ENCODE data around the gene CIAO3. TPM values are rescaled to one million over a fixed set of nuclear protein-coding genes. Genes with fewer than 3 reads are reported as not detected.

The CIAO3 gene
- total and polyA plus RNA-seq, 2 donors (not counting 1 experiment from before 2014, with no cell fraction given): 59.4 to 68.4 TPM

GRCh38 chr16:689175-689897 is 51.5 kb downstream of the CIAO3 start:
- intact Hi-C loops (cut with micrococcal nuclease): no loop called here
- Histone ChIP-seq H3K4me3 (ENCODE audit: control extremely low read depth in 1 of 5, extremely low read depth in 1 of 5, insufficient read depth in 1 of 5, low read depth in 2 of 5, low read length in 4 of 5) (peak overlapping the region; percentile 53 to 80 (median 75)), H3K36me3 (replicated peaks in 1 of 2; ENCODE audit: control extremely low read depth in 1 of 2, control insufficient read depth in 1 of 2, extremely low read depth in 1 of 2, insufficient read depth in 2 of 2, low read length in 1 of 2) (peaks cover 0 to 11% of the 10 kb centered on the region in 2 experiments), H3K4me2 (replicated peaks; ENCODE audit: low read depth, low read length, poor library complexity, severe bottlenecking) (peak overlapping the region; percentile 99), H3K27ac (ENCODE audit: low read length in 2 of 2) (peak overlapping the region; percentile 63 to 91), H3K79me2 (ENCODE audit: control insufficient read depth, insufficient read depth, low read length) (peaks cover 22% of the 10 kb centered on the region), H3K9me3 (ENCODE audit: control extremely low read depth in 1 of 3, control insufficient read depth in 2 of 3, insufficient read depth in 1 of 3, low read length in 2 of 3) (peaks cover 0 to 20% (median 0%) of the 10 kb centered on the region in 3 donors), H2AFZ (ENCODE audit: insufficient read depth, low read depth, low read length, poor library complexity, severe bottlenecking) (peak overlapping the region; percentile 88), H3K27me3 (replicated peaks in 1 of 4; ENCODE audit: control extremely low read depth in 1 of 4, control insufficient read depth in 3 of 4, insufficient read depth in 4 of 4, low read length in 3 of 4) (peaks cover 0 to 17% (median 4%) of the 10 kb centered on the region in 4 experiments), H3K9ac (ENCODE audit: low read length) (peak overlapping the region; percentile 96), H4K20me1 (ENCODE audit: control insufficient read depth, insufficient read depth, low read length, poor library complexity, severe bottlenecking) (peaks cover 4% of the 10 kb centered on the region), H3K4me1 (ENCODE audit: control insufficient read depth in 2 of 2, insufficient read depth in 2 of 2, low read length in 2 of 2) (peaks cover 26 to 31% of the 10 kb centered on the region in 2 donors)
- TF ChIP-seq CTCF (IDR thresholded peaks at IDR 0.05) (no peak), EZH2 (IDR thresholded peaks at IDR 0.05; ENCODE audit: borderline replicate concordance, insufficient read depth, low read depth, low read length, poor library complexity, severe bottlenecking) (no peak)
- WGBS (ENCODE audit: insufficient coverage): 87% methylated on average over 26 of the region's 26 CpGs
- no peak for DNase-seq
- Mint-ChIP-seq H3K27ac (peak overlapping the region; percentile 92), H3K9me3 (ENCODE audit: insufficient read depth) (no peaks in the 10 kb centered on the region), H3K4me3 (peak overlapping the region; percentile 93), H3K27me3 (peaks cover 5% of the 10 kb centered on the region), H3K4me1 (peaks cover 24% of the 10 kb centered on the region)
- ATAC-seq (ENCODE audit: low read depth): no peak
- CTCF ChIA-PET: interaction anchor here (0.8 to 1.6 kb wide), 3 partner anchors 9 to 1315 kb away, joined by 3 to 7 read pairs (median 3); partner anchors contain the start of gene STUB1
- POLR2A ChIA-PET: interaction anchor here (1.1 to 1.3 kb wide), 3 partner anchors 9 to 32 kb away, joined by 3 to 6 read pairs (median 4); partner anchors contain the start of genes ANTKMT and STUB1

DNA sequence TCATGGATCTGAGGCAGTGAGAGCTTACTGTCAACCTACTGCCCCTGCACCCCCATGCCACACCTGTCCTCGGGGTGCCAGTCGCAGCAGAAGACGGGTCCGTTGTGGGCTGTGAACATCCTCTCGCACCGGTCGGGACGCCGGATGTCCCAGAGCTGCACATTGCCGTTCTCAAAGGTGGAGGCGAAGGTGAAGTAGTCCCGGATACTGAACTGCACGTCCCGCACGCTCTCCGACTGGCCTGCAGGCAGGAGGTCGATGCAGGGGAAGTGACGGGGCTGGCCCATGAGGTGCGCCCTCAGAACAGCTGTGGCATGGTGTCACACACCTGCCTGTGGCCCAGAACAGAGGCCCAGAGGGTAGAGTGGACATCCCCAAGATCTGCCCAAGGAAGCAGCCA is 53.3 kb downstream of the CIAO3 start:
- WGBS (ENCODE audit: insufficient coverage): 93% methylated on average over 19 of the region's 19 CpGs
- peaks cover 0 to 18% of the 10 kb centered on the region in 2 experiments for H3K36me3 ChIP-seq (replicated peaks in 1 of 2; ENCODE audit: control extremely low read depth in 1 of 2, control insufficient read depth in 1 of 2, extremely low read depth in 1 of 2, insufficient read depth in 2 of 2, low read length in 1 of 2)
- H3K9me3 Mint-ChIP-seq (ENCODE audit: insufficient read depth): no peaks in the 10 kb centered on the region
- ChIA-PET CTCF (no interaction called here), POLR2A (interaction anchor here (0.6 kb wide), 1 partner anchor 12 kb away, joined by 8 read pairs; no protein-coding TSS in a partner anchor)
- no peak overlapping the region for H3K27ac ChIP-seq (ENCODE audit: low read length in 2 of 2)
- H3K4me3 ChIP-seq (ENCODE audit: control extremely low read depth in 1 of 5, extremely low read depth in 1 of 5, insufficient read depth in 1 of 5, low read depth in 2 of 5, low read length in 4 of 5): no peak overlapping the region
- no peak for ATAC-seq (ENCODE audit: low read depth)
- TF ChIP-seq CTCF (IDR thresholded peaks at IDR 0.05) (no peak), EZH2 (IDR thresholded peaks at IDR 0.05; ENCODE audit: borderline replicate concordance, insufficient read depth, low read depth, low read length, poor library complexity, severe bottlenecking) (no peak)
- H3K4me2 ChIP-seq (replicated peaks; ENCODE audit: low read depth, low read length, poor library complexity, severe bottlenecking): no peak overlapping the region
- intact Hi-C loops (cut with micrococcal nuclease): no loop called here
- peaks cover 0 to 4% (median 0%) of the 10 kb centered on the region in 4 experiments for H3K27me3 ChIP-seq (replicated peaks in 1 of 4; ENCODE audit: control extremely low read depth in 1 of 4, control insufficient read depth in 3 of 4, insufficient read depth in 4 of 4, low read length in 3 of 4)
- H3K27ac Mint-ChIP-seq: no peak overlapping the region
- H2AFZ ChIP-seq (ENCODE audit: insufficient read depth, low read depth, low read length, poor library complexity, severe bottlenecking): no peak overlapping the region
- H3K27me3 Mint-ChIP-seq: peaks cover 1% of the 10 kb centered on the region
- peak overlapping the region; percentile 23 for H3K4me3 Mint-ChIP-seq
- no peak overlapping the region for H3K9ac ChIP-seq (ENCODE audit: low read length)
- H3K9me3 ChIP-seq (ENCODE audit: control extremely low read depth in 1 of 3, control insufficient read depth in 2 of 3, insufficient read depth in 1 of 3, low read length in 2 of 3): peaks cover 0 to 11% (median 0%) of the 10 kb centered on the region in 3 donors
- peaks cover 32% of the 10 kb centered on the region for H3K79me2 ChIP-seq (ENCODE audit: control insufficient read depth, insufficient read depth, low read length)
- no peak for DNase-seq
- H3K4me1 Mint-ChIP-seq: peaks cover 28% of the 10 kb centered on the region
- H4K20me1 ChIP-seq (ENCODE audit: control insufficient read depth, insufficient read depth, low read length, poor library complexity, severe bottlenecking): peaks cover 16% of the 10 kb centered on the region
- H3K4me1 ChIP-seq (ENCODE audit: control insufficient read depth in 2 of 2, insufficient read depth in 2 of 2, low read length in 2 of 2): peaks cover 25 to 41% of the 10 kb centered on the region in 2 donors
